Glomerular visceral epithelial cell (primary cell): ENCODE results near the gene GPR32.
"Not testable (repeated sequence)": the region's sequence is repeated elsewhere in the genome, so short reads cannot be mapped to it uniquely, and the experiment has no call there.

ENCODE experiments used
- DNase-seq: peaks from one replicate; pipeline ENCODE4 v3.0.0-alpha.2; 2016; ENCODE audit errors: extremely low spot score

The GPR32 gene

DNA sequence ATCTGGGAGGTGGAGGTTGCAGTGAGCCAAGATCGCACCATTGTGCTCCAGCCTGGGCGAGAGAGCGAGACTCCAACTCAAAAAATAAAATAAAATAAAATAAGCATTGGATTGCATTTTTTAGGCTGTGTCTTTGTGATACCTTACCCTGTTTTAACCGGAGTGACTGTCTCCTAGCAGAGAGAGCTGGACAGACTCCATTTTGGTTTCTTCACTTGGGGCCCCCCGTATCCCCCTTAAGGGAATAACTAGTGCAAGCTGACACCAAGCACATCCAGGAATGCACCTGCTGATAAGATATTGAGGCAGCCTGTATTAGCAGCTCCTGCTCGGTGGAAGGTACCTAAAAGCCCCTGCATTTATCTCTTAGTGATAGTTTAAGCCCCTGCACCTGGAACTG lies 20.8 kb upstream of the GPR32 start:
- no peak for DNase-seq

DNA sequence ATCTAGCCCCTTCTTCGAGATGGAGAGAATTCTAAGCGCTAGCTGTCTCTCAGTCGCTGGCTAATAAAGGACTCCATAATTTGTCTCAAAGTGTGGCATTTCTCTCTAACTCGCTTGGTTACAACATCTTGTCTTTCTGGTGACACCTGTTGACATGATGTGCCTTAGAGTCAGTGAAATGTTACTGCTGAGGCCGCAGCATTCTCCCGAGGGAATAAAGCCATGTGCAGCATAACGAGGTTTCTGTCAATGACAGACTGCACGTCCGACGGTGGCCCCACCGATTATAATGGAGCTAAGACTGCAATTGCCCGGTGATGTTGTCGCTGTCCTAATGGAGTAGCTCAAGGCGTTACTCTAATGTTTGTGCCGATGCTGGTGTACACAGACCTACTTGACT lies 20.3 kb upstream of the GPR32 start:
- no peak for DNase-seq

DNA sequence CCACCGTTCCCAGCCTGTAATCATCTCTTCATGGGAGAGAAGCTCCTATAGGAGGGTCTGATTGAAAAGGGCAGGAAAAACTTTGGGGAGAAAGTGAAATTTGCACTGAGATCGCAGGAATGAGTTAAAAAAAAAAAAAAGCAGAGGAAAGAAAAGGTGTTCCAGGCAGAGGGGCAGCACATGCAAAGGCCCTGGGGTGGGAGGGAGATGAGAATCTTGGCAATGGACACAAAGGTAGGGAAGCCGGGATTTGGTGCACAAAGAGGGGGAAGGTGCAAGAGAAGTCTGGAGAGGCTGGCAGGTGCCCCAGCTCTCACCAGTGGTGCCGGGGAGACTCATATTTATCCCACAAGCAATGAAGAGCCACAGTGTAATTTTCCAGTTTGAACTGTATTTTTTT lies 16.4 kb upstream of the GPR32 start:
- DNase-seq, result no peak

DNA sequence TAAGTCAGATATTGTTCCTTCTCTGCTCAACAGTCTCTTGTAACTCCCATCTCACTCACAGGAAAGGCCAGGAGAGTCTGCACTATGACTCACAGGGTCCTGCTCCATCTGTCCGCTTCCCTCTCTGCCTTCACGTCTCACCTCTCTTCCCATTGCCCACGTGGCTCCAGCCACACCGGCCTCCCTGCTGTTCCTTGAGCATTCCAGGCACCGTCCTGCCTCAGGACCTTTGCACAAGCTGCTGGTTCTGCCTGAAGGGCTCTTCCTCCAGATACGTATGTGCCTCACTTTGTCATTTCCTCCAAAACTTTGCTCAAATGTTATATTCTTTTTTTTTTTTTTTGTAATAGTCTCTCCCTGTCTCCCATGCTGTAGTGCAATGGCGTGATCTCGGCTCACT lies 14.0 kb upstream of the GPR32 start:
- DNase-seq, result not testable (repeated sequence)

DNA sequence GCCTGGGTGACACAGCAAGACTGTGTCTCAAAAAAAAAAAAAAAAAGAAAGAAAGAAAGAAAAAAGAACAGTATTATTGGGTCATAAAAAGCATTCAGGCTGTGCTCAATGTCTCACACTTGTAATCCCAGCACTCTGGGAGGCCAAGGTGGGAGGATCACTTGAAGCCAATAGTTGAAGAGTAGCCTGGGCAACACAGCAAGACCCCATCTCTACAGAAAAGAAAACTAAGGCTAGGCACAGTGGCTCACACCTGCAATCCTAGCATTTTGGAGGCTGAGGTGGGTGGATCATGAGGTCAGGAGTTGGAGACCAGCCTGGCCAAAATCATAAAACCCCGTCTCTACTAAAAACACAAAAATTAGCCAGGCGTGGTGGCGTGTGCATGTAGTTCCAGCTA lies 12.6 kb upstream of the GPR32 start:
- not testable (repeated sequence) for DNase-seq

DNA sequence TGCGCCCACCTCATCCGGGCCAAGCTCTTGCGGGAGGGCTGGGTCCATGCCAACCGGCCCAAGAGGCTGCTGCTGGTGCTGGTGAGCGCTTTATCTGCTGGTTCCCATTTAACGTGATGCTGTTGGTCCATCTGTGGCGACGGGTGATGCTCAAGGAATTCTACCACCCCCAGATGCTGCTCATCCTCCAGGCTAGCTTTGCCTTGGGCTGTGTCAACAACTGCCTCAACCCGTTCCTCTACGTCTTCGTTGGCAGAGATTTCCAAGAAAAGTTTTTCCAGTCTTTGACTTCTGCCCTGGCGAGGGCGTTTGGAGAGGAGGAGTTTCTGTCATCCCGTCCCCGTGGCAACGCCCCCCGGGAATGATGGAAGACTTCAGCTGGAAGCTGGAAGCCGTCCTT lies 11.2 kb upstream of the GPR32 start:
- DNase-seq, result not testable (repeated sequence)

DNA sequence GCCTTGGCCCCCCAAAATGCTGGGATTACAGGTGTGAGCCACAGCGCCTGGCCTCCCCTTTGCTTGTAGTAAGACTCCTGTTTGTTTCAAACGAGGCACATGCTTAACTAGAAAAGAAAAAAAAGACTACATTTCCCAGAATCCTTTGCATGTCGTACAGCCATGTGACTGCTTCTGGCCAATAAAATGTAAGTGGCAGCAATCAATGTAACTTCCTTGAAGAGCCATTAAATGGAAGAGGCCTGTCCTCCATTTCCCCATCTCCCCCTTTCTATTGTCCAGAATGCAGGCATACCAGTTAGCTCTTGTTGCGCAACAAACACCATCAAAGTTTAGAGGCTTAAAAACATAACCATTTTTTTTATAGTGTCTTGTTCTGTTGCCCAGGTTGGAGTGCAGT lies 10.4 kb upstream of the GPR32 start:
- no peak for DNase-seq

DNA sequence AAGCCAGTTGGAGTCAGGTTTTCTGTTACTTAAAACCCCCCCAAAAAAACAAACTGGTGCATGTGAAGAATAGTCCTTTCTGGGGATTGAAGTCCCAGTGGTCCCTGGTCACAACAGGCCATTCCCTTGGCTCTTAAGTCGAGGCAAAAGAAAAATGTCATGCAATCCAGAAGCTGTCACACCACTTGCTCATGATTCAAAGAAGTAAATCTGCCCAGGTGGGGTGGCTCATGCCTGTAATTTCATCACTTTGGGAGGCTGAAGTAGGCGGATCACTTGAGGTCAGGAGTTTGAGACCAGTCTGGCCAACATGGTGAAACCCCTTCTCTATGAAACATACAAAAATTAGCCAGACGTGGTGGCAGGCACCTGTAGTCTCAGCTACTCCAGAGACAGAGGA lies 8.8 kb upstream of the GPR32 start:
- not testable (repeated sequence) for DNase-seq

DNA sequence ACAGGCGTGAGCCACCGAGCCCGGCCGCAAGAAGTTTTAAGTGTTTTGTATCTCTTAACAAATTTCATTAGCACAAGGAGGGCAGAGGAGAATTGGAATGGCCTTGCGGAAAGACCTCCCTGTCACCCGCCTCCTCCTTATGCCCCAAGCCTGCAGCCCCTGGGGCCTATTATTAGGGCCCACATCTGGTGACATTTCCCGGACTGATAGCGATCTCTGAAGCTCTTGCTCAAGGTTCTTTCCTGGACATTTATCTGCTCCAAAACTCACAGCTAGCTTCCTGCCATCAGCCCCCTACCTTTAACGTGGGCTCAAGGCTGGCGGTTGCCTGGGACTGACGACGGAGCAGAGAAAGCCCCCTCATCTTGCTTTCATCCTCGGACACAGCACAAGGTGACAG lies 6.7 kb upstream of the GPR32 start:
- DNase-seq, result not testable (repeated sequence)

DNA sequence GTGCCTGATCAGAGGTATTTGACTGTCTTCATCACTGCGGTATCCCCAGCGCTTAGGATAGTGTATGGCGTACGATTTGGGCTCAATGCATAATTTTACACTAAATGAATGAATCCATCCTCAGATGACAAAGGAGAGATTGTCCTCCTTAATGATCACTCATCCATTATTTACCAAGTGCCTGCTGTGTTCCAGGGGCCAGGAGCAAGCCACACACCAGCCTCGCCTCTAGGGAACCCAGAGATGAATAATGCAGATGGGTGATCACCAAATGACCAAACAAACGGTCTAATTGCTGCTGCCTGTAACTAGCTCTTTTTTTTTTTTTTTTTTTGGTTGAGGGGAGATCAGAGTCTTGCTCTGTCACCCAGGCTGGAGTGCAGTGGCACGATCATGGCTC lies 5.9 kb upstream of the GPR32 start:
- no peak for DNase-seq

DNA sequence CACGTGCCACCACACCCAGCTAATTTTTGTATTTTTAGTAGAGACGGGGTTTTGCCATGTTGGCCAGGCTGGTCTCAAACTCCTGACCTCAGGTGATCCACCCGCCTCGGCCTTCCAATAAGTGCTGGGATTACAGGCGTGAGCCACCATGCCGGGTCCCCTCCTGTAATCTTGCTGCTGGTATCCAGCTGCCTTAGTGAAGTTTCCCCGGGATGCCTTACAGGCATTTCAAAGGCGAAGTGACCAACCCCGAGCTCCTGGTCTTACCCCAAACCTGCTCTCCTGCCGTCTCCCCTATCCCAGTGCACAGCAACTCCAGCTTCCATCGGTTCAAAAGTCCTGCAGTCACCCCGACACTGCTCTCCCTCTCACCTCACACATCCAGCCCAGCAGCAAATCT lies 3.5 kb upstream of the GPR32 start:
- DNase-seq, result not testable (repeated sequence)

DNA sequence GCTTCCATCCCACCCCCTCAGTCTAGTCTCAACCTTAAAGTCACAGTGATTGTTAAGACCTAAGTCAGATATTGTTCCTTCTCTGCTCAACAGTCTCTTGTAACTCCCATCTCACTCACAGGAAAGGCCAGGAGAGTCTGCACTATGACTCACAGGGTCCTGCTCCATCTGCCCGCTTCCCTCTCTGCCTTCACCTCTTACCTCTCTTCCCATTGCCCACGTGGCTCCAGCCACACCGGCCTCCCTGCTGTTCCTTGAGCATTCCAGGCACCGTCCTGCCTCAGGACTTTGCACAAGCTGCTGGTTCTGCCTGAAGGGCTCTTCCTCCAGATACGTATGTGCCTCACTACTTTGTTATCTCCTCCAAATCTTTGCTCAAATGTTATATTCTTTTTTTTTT lies 3.0 kb upstream of the GPR32 start:
- not testable (repeated sequence) for DNase-seq

DNA sequence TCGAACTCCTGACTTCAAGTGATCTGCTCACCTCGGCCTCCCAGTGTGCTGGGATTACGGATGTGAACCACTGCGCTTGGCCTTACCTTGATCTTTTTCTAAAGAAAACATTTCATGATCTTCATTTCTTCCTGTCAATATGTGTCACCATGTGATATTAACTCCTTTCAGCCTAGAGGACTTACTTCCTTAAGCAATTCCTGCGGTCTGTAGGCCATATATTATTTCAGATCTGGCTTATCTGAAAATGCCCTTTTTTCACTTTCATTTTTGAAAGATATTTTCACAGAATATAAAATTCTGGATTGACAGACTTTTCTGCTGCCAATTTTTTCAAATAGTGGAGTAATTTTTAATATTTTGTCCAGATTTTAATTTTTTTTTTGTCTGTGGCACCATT lies 2.0 kb upstream of the GPR32 start:
- no peak for DNase-seq

DNA sequence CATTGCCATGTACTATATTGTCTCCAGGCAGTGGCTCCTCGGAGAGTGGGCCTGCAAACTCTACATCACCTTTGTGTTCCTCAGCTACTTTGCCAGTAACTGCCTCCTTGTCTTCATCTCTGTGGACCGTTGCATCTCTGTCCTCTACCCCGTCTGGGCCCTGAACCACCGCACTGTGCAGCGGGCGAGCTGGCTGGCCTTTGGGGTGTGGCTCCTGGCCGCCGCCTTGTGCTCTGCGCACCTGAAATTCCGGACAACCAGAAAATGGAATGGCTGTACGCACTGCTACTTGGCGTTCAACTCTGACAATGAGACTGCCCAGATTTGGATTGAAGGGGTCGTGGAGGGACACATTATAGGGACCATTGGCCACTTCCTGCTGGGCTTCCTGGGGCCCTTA lies 624 bp downstream of the GPR32 start:
- DNase-seq, result no peak

DNA sequence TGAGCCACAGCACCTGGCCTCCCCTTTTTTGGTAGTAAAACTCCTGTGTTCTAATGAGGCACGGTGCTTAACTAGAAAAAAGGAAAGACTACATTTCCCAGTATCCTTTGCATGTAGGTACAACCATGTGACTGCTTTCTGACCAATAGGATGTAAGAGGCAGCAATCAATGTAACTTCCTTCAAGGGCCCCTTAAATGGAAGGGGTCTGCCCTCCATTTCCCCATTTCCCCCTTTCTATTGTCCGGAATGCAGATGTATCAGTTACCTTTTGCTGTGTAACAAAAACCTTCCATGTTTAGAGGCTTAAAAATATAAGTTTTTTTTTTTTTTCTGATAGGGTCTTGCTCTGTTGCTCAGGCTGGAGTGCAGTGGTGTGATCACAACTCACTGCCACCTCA lies 2.2 kb downstream of the GPR32 start:
- DNase-seq, result no peak

DNA sequence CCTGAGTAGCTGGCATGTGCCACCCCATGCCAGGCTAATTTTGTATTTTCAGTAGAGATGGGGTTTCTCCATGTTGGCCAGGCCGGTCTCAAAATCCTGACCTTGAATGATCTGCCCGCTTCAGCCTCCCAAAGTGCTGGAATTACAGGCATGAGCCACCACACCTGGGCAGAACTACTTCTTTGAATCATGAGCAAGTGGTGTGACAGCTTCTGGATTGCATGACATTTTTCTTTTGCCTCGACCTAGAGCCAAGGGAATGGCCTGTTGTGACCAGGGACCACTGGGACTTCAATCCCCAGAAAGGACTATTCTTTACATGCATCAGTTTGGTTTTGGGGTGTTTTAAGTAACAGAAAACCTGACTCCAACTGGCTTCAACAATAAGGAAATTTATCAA lies 2.6 kb downstream of the GPR32 start:
- DNase-seq, result not testable (repeated sequence)

DNA sequence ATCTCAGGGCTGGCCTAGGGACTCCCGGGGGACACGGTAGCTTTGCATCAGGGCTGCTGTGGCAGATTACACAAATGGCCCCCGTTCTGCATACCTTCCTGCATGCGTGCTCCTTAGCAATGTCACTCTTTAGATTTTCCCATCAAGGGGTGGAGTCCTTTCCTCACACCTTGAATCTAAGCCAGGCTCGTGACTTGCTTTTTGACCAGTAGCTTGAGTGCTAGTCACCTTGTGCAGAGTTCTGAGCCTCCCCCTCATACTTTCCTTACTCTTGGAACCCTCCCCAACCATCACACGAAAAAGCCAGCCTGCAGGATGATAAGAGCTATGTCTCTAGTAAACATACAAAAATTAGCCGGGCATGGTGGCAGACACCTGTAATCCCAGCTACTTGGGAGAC lies 3.2 kb downstream of the GPR32 start:
- not testable (repeated sequence) for DNase-seq

DNA sequence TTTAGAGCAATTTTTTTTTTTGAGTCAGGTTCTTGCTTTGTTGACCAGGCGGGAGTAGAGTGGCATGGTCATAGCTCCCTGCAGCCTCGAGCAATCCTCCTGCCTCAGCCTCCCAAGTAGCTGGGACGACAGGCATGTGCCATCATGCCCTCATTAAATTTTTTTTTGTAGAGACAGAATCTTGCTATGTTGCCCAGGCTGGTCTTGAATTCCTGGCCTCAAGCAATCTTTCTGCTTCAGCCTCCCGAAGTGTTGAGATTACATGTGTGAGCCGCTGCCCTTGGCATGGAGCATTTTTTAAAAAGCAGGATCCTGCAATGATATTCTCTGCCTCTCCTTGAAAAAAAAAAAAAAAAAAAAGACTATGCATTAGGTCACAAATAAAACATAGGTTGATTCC lies 5.9 kb downstream of the GPR32 start:
- no peak for DNase-seq

DNA sequence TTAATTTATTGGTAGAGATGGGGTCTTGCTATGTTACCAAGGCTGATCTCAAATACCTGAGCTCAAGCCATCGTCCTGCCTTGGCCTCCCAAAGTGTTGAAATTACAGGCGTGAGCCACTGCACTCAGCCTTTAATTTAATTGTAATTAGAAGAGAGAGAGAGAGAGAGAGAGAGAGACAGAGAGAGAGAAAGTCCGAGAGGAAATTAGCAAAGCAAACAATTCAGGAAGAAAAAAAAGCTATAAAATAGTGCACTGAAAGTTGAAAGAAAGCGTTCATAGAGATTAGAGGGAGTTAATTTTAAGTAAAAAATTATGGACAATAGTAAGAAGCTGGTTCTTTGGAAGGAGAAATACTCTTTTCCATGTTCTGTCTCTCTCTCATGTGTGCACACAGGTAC lies 7.0 kb downstream of the GPR32 start:
- no peak for DNase-seq

DNA sequence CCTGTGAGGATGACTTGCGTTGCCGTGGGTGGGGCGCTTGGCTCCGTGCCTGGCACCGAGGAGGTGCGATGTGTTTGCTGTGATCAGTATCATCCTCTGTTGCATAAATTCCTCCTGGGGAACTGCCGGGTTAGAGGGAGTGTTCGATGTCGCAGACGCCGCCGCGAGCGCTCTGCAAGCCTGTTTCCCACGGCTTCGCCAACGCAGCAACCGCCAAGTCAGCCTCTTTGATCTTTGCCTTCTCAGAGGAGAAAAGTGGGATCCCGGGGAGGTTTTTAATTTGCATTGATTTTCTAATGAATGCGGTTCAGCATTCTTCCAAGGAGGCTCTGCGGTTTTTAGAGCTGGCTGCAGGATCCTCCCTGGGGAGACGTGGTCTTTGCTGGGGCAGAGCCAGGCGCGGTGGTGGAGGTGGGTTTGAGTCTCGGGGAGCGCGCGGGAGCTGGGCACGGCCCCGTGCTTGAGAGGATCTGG lies 7.6 kb downstream of the GPR32 start:
- DNase-seq, result no peak

DNA sequence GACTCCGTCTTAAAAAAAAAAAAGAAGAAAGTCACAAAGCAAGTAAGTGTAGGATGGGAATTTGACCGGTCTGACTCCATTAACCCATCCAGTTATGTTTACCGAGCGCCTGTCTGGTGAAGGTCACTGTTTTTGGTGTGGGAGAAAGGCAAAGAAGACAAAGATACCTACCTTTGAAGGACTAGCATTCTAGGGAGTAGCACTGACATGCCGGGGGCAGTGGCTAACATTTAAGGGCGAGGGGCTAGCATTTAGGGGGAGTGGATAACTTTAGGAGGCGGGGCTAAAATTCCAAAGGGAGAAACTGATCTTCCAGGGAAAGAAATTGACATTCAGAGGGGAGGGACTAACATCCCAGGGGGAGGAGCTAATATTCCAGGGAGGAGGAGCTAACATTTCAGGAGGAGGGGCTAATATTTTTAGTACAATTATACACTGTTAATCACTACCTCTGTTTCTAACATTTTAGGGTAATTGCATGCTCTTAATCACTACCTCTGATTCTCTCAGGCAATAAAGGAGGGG lies 8.7 kb downstream of the GPR32 start:
- no peak for DNase-seq

DNA sequence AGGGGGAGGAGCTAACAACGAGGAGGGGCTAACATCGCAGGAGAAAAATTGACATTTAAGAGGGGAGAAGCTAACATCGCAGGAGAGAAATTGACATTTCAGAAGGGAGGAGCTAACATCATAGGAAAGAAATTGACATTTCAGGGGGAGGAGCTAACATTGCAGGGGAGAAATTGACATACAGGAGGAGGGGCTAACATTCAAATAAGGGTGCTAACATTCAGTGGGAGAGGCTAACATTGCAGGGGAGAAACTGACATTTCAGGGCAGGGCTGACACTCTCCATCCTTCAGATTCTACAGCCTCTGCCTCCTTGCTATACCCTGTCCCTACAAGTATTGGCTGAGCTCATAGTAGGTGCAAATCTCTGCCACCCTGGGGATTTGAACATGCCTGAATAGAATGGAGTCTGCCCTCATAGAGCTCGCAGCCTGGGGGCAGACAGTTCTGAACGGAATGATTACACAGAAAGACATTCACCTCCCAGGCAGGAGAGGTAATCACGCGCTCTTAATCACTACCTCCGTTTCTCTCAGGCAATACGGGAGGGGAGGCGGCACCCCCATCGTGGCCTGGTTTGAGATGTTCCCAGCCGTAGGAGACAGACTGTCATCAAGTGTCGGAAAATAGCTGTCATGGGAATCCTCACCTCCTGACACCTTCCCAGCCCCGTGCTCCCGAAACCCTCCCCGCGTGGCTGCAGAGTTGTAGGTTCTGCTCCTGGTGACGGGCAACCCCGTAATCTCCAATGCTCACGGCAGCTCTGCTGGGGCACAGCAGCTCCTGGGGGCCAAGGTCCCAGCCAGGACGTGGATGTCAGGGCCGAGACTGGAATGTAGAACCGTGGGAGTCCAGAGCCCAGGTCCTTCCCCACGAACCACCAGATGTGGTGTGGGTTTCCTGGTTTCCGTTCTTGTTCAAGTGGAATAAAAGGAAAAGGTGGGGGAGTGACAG lies 9.5 kb downstream of the GPR32 start:
- no peak for DNase-seq

DNA sequence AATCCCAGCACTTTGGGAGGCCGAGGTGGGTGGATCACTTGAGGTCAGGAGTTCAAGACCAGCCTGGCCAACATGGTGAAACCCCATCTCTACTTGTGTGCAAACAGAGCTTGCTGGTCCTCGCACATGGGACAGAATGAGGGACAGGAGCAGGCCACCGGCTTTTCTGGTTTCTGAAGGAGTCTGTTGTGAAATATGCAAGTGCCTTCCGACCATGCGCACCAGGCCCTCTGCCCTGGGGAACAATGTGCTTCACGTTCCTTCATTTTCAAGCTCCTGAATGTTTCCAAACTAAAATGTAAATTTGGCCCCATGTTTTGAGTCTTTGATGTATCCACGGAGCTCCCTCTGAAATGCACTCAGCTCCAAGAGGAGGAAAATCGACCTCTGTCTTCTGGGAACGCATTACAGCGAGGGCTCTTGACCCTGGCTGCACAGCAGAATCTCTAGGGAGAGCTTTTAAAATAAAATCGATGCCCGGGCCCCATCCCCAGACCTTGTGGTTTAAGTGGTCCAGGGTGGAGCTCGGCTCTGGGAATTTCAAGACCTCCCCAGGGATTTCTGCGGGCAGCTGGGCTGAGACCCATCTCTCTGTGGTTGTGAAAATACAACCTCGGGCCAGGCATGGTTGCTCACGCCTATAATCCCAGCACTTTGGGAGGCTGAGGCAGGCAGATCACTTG lies 10.6 kb downstream of the GPR32 start:
- no peak for DNase-seq
